Activated CD4-positive, alpha-beta T cell treated with anti-CD3 and anti-CD28 coated beads for 4 hours (primary cell): ENCODE measurements around the gene DIP2B.
A peak's percentile ranks its signal among the peaks of the same experiment; 100 is the strongest.

Experiments used
- DNase-seq, 2 donors: peaks; one replicate each; pipeline ENCODE4 v3.0.0-alpha.2; 2020

Gene DIP2B

DNA sequence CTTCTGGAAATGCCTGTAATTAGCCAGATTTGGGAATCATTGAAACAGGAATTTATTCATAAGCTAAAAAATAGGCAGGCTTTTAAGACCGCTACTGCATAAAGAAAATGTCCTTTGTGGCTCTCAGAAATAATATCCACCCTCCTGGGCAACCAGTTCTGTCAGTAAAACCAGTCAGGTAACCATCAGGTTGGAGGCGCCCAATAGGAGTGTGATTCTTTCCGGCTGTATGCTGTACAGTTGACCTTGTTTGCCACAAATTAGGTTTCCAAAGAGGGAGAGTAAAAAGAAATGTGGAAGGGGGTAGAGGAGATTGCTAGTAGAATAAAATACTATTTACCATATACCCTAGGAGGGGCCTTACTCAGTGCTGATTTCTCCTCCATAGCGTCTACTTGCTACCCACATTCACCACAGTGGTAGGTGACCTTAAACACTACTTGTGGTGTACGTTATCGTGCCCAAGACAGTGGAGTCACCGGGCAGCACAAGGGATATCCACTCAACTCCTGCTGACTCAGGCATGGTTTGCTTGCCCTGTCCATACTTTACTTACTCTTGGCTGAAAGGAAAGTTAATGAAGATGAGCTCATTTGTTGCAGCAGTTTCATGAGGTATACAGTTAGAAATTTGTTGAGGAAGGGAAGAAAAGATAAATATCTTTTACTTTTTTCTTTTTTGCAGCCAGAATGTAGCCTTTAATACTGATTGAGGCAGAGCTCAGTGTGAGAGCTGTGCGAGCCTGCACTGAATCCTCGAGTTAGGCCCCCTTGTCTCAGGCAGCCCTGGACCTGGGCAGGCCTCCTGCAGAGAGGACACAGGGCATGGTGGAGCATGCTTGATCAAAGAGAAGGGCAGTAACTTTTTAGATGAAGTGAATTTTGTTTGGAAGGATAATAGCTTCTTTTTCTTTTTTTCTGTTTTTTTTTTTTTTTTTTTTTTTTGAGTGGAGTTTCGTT, 76.7 kb downstream of the DIP2B start:
- no peak for DNase-seq

DNA sequence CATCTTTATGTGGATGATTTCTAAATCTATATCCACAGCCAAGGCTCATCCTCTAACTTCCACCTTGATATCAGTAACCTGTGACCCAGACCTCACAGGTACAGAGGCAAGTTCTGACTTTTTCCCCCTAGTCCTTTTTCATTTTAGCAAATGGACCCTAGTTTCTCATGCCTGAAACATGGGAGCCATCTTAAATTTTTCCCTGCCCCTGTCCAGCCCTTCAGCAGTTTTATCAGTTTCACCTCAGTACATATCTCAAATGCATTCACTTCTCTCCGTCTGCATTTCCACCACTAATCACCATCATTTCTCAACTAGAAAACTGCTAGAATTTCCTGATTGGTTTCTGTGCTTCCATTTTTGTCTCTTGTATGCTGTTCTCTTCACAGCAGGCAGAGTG, 79.3 kb downstream of the DIP2B start:
- no peak for DNase-seq

DNA sequence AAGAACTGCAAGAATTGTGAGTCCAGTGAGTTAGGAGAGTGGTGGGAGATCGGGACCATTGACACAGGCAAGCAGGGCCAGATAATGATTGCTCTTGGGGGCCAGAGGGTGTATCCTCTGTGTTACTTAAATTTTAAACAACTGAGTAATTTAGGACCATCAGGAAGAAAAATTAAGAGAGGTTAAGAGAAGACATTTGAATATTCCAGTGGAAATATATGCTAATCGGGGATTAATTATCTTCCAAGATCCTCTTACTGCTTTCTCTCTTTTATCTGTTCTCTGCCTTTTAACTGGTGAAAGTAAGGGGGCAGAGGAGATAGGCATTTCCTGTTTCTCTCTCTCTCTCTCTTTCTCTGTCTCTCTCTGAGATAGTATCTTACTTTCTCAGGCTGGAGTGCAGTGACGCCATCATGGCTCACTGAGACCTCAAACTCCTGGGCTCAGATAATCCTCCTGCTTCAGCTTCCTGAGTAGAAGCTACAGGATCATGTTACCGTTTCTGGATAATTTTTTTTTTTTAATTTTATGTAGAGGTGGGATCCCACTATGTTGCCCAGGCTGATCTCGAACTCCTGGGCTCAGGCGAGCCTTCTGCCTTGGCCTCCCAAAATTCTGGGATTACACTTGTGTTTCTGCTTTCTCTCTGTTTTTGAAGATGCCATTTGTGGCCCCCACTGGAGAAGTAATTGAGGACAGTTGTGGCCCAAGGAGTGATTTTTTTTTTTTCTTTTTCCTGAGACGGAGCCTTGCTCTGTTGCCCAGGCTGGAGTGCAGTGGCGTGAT, 85.1 kb downstream of the DIP2B start:
- no peak for DNase-seq

- no peak for DNase-seq
These were observed 86.1 kb downstream of the DIP2B start for GRCh38 chr12:50590869-50591268.

- no peak for DNase-seq
These were observed 90.9 kb downstream of the DIP2B start for GRCh38 chr12:50595667-50596066.

- DNase-seq, result peak; percentile 59 to 65
These were observed 92.7 kb downstream of the DIP2B start for GRCh38 chr12:50597200-50598195.

DNA sequence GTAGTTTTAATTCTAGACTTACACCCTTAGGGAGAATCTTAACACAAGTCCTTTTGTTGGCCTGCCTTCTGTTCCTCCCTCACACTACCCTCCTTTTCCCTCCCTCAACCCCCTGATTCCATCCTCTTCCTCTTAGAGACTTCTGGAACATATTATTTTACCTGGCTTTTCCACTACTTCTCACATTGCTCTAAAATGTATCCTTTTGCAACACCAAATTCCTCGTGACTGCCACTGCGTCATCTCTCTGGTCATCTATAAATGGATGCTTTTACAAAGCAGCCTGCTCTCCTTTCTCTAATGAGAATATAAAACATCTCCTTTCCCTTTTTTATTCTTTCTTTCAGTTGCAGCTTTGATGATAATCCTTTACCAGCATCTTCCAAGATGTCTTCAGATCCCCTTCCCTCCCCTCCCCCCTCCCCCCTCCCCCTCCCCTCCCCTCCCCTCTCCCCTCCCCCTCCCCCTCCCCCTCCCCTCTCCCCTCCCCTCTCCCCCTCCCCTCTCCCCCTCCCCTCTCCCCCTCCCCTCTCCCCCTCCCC, 93.6 kb downstream of the DIP2B start:
- DNase-seq, result no peak

DNA sequence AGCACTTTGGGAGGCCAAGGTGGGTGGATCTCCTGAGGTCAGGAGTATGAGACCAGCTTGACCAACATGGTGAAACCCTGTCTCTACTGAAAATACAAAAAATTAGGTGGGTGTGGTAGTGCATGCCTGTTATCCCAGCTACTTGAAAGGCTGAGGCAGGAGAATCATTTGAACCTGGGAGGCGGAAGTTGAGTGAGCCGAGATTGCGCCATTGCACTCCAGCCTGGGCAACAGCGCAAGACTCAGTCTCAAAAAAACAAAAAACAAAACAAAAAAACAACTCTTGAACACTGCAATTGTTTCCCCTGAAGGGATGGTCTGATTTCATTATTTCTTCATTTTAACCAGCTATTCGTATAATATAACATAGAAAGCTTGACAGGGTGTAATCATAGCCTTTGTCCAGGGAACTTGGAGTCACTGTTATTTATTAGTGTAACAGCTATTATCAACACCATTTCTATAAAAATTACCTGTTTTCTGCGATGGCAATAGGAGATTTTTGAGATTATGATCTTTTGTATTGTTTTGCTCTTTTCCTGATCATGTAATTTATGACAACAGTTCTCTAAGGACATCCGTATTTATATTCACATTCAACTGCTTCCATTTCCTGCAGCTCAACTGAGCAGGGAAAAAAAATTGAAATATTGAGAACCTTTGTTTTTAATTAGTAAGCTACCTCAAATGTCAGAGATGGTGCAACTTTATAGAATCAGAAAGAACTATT, 94.7 kb downstream of the DIP2B start:
- no peak for DNase-seq

DNA sequence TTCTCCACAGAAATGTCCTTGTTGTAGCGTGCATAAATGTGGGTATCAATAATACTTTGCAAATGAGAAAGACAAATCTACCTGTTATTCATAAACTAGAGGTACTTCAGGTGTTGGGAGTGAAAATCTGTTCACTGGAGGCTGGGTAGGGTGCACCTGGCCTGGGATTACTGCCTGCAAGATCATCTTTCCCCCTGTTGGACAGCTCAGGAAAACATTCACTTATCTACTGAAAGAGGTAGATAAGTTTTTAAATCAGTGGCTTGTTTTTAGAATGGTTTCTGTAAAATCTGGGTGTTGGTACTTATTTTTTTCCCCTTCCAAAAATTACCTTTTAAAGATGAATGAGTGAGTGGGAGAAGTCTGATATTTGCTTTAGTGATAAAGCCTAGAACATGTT, 95.6 kb downstream of the DIP2B start:
- no peak for DNase-seq

- no peak for DNase-seq
These were observed 99.2 kb downstream of the DIP2B start for GRCh38 chr12:50603817-50604639.

DNA sequence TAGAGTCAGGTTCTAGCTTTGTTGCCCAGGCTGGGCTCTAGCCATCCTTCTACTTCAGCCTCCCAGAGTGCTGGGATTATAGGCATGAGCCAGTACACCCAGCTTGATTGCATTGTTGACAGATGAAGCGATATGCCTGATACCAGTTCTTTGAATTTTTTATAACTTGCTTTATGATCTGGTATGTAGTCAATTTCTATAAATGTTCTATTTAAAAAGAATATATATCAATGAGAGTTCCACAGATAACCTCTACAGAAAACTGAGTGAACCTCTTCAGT, 99.8 kb downstream of the DIP2B start:
- DNase-seq, result no peak

- no peak for DNase-seq
These were observed 102.0 kb downstream of the DIP2B start for GRCh38 chr12:50606675-50607375.

DNA sequence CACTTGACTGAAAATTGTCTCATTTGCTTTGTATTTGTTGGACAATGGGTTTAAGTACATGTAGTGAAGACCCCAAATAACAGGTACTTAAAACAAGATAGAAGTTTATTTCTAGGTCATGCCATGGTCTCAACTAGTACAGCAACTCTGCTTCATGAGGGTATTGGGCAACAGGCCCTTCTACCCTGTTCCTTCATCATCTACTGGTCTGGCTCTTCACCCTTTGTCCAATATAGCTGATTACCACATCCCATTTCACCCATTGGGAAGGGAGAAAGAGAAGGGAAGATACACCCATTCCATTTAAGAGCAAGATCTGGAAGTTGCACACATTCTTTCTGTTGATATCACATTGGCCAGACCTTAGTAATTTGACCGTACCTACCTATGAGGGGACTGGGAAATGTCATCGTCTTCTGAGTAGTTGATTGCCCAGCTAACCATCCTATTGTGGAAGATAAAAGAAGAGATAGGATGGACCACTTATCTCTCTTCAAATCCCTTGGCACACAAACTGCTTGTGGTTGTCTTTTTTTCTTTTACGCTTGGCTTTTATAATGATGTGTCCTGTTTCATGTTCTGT, 104.6 kb downstream of the DIP2B start:
- no peak for DNase-seq

DNA sequence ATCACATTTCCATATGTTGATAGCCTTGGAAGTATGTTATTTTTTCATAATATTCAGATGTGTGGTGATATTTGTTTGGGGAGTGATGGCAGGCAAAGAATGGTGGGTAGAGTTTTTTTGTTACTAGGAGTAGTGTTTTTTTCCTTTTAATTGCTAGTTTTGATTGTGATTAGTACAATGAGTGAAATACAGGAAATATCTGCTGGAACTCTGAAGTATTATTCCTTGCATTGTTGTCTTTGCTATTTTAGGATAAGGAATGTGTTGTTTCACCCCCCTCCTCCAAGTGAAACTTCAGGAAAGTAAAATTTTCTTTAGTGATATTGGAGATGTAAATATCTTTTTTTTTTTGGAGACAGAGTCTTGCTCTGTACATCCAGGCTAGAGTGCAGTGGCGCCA, 105.4 kb downstream of the DIP2B start:
- DNase-seq, result no peak

- no peak for DNase-seq
These were observed 106.4 kb downstream of the DIP2B start for GRCh38 chr12:50611021-50611744.

DNA sequence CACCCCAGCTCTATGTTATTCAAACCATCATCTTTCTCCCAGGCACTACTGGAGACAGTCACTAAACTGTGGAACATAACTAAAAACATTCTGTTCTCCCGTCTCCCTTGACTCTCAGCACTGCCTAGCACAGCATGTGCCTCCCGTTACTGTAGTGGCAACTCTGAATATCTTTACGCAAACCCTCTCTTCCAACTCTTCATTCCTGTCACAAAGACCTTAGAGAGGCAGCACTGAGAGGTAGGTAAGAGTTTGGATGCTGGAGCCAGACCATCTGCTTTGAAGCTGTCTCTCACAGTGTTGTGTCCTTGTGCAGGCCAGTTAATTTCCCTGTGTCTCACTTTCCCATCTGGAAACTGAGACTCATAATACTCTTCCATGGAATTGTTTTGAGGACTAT, 108.1 kb downstream of the DIP2B start:
- no peak for DNase-seq

GRCh38 chr12:50613463-50613862, 108.7 kb downstream of the DIP2B start:
- no peak for DNase-seq

DNA sequence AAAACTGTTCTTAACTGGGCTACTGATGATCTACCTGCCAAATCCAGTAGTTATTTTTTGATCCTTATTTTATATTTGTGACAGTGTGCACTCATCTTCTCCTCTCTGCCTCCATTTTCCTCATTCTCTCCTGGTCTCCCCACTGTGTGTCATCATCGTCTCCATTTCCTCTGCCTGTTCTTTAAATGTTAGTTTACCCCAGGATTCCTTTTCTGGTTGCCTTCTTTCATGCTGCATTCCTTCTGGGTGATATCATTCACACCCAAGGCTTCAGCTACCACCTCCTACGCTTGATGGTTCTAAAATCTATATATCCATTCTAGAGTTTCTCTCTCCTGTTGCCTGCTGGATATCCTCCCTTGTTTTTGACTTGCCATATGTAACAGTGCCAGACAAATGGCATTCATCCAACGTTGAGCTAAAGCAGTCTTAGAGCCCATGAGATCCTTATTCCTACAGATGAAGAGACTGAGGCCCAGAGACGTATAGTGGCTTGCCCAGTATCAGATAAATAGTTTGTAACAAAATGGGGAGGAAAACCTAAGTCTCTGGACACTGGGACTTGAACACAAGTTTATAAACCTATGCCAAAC, 109.5 kb downstream of the DIP2B start:
- no peak for DNase-seq
